CD14-positive monocyte (primary cell): ENCODE results near the gene CREB3L1. TPM values are rescaled to one million over a fixed set of nuclear protein-coding genes. Genes with fewer than 3 reads are reported as not detected.
A peak's percentile ranks its signal among the peaks of the same experiment; 100 is the strongest.

Experiments
- DNase-seq, 3 donors: peaks; one replicate each; pipeline ENCODE4 v3.0.0-alpha.2; 2011 to 2022
- H2AFZ ChIP-seq: 2 replicates; pipeline ENCODE4 v1.6.0; 2012; ENCODE audit warnings: mild to moderate bottlenecking, low read depth, low read length, inconsistent platforms; ENCODE audit not compliant: insufficient read depth, poor library complexity, severe bottlenecking
- H3K27ac ChIP-seq, 2 donors: 1 replicate in 1 of 2; 2 replicates in 1 of 2; pipeline ENCODE4 v1.5.1; 2012 to 2013; ENCODE audit warnings: low read length in 2 of 2, control low read depth in 1 of 2, inconsistent platforms in 1 of 2, low read depth in 1 of 2, mild to moderate bottlenecking in 1 of 2
- H3K27me3 ChIP-seq, 2 donors: one replicate each; pipeline versions ENCODE4 v1.6.0 to v1.6.1; 2011 to 2013; ENCODE audit warnings: low read length in 2 of 2; ENCODE audit not compliant: control insufficient read depth in 2 of 2, insufficient read depth in 2 of 2
- H3K36me3 ChIP-seq, 2 donors: replicated peaks in 1 of 2; 1 replicate in 1 of 2; 2 replicates in 1 of 2; pipeline versions ENCODE4 v1.5.1 to v1.6.1; 2012 to 2013; ENCODE audit warnings: low read length in 2 of 2, control low read depth in 1 of 2, inconsistent platforms in 1 of 2, mild to moderate bottlenecking in 1 of 2; ENCODE audit not compliant: insufficient read depth in 2 of 2, control insufficient read depth in 1 of 2
- H3K4me1 ChIP-seq, 2 donors: 1 replicate in 1 of 2; 2 replicates in 1 of 2; pipeline versions ENCODE4 v1.5.1 to v1.6.1; 2012 to 2013; ENCODE audit warnings: low read length in 2 of 2, control low read depth in 1 of 2, inconsistent platforms in 1 of 2, mild to moderate bottlenecking in 1 of 2, moderate library complexity in 1 of 2; ENCODE audit not compliant: insufficient read depth in 2 of 2, control insufficient read depth in 1 of 2
- H3K4me2 ChIP-seq: replicated peaks from 2 replicates; pipeline ENCODE3; 2012; ENCODE audit warnings: low read length, moderate library complexity, mild to moderate bottlenecking; ENCODE audit not compliant: poor library complexity, severe bottlenecking; ENCODE audit errors: extremely low read depth
- H3K4me3 ChIP-seq, 3 experiments: fragments of 200-600 bp in 1 of 3; sonication (generic) in 1 of 3; replicated peaks in 1 of 3; 1 replicate in 2 of 3; 2 replicates in 1 of 3; pipeline ENCODE4 v1.5.1; 2011 to 2013; ENCODE audit warnings: low read length in 3 of 3, mild to moderate bottlenecking in 3 of 3, control low read depth in 2 of 3, low read depth in 2 of 3, inconsistent platforms in 1 of 3, moderate library complexity in 1 of 3
- H3K79me2 ChIP-seq: 2 replicates; pipeline ENCODE4 v1.6.0; 2012; ENCODE audit warnings: mild to moderate bottlenecking, control low read depth, inconsistent platforms, low read length, moderate library complexity; ENCODE audit not compliant: insufficient read depth
- H3K9ac ChIP-seq: 2 replicates; pipeline ENCODE4 v1.6.0; 2017; ENCODE audit warnings: low read length, mild to moderate bottlenecking; ENCODE audit not compliant: insufficient read depth, poor library complexity, severe bottlenecking
- H3K9me3 ChIP-seq, 2 donors: replicated peaks in 1 of 2; 1 replicate in 1 of 2; 2 replicates in 1 of 2; pipeline versions ENCODE4 v1.5.1 to v1.6.1; 2012 to 2013; ENCODE audit warnings: low read length in 2 of 2, control low read depth in 1 of 2; ENCODE audit not compliant: control insufficient read depth in 1 of 2, insufficient read depth in 1 of 2
- H4K20me1 ChIP-seq: 2 replicates; pipeline ENCODE4 v1.6.0; 2012; ENCODE audit warnings: mild to moderate bottlenecking, low read length, control low read depth, moderate library complexity; ENCODE audit not compliant: insufficient read depth
- H3K27ac Mint-ChIP-seq, 7 donors: one replicate each; pipeline ENCODE4 v1.8.0; 2020; ENCODE audit warnings: mild to moderate bottlenecking in 7 of 7, mixed read lengths in 7 of 7, moderate library complexity in 6 of 7, inconsistent platforms in 2 of 7
- H3K27me3 Mint-ChIP-seq, 3 donors: one replicate each; pipeline ENCODE4 v1.8.0; 2021 to 2022; ENCODE audit warnings: low read depth in 3 of 3, mild to moderate bottlenecking in 3 of 3, mixed read lengths in 3 of 3, moderate library complexity in 3 of 3, inconsistent platforms in 1 of 3
- H3K36me3 Mint-ChIP-seq, 2 donors: one replicate each; pipeline ENCODE4 v1.8.0; 2020; ENCODE audit warnings: mixed read lengths in 2 of 2, inconsistent platforms in 1 of 2, mild to moderate bottlenecking in 1 of 2
- H3K4me1 Mint-ChIP-seq: one replicate; pipeline ENCODE4 v1.8.0; 2020; ENCODE audit warnings: mild to moderate bottlenecking, mixed read lengths
- H3K4me3 Mint-ChIP-seq, 2 donors: one replicate each; pipeline ENCODE4 v1.8.0; 2020; ENCODE audit warnings: mild to moderate bottlenecking in 2 of 2, mixed read lengths in 2 of 2, moderate library complexity in 1 of 2
- H3K9me3 Mint-ChIP-seq, 7 donors: one replicate each; pipeline ENCODE4 v1.8.0; 2020 to 2022; ENCODE audit warnings: mixed read lengths in 7 of 7, mild to moderate bottlenecking in 6 of 7, moderate library complexity in 6 of 7, inconsistent platforms in 2 of 7
- WGBS: methylation state at CpG from one replicate; pipeline ENCODE4 v1.1.5; 2013; ENCODE audit warnings: missing lambda C conversion rate; ENCODE audit not compliant: insufficient coverage; 5-methylcytosine and 5-hydroxymethylcytosine counted together
- intact Hi-C, 2 donors: fragments of 100-400 bp; cut with micrococcal nuclease; formaldehyde crosslinking; loops; one replicate each; pipeline versions ENCODE4 v1.15.0 to v1.15.1; 2023
- polyA plus RNA-seq, 3 donors: library from polyadenylated mRNA; depleted of rRNA in 1 of 3; unstranded in 2 of 3; stranded (reverse) in 1 of 3; fragments of 300-500 nt in 2 of 3; fragments of >200 nt in 1 of 3; fragmentation: Illumina TruSeq in 2 of 3; gene quantifications; 1 replicate in 2 of 3; 2 replicates in 1 of 3; pipeline ENCODE4 v1.2.3, GENCODE V29; 2012 to 2021
- TF ChIP-seq, protein P1 (sequence below): fragments of 200-600 bp; IDR thresholded peaks from one replicate; pipeline ENCODE4 v1.8.0; 2022; ENCODE audit warnings: antibody characterized with exemption, mild to moderate bottlenecking

CREB3L1 gene
- polyA plus RNA-seq, 3 donors: not detected

DNA sequence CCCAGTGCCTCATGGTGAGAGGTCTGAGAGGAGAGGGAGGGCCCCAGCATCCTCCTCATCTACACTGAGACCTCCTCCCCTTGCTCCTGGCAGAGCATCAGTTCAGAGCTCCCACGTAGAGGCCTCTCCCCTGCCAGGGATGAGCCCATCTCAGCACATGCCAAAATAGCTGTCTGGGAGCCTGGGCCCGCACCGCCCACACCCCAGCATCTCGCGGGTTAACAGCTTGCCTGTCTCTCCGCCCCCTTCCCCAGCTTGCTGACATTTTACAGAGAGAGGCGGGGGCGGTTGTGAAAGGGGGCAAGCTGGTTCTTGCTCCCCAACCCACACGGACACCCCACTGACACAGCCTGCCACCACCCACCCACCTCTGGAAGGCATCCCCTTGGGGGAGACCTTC is 76.2 kb downstream of the CREB3L1 start:
- Histone ChIP-seq H3K4me3 (no peak overlapping the region), H3K4me2 (no peak overlapping the region), H3K27me3 (no peaks in the 10 kb centered on the region), H3K27ac (peak overlapping the region; percentile 25 to 70), H3K4me1 (peaks cover 72 to 91% of the 10 kb centered on the region in 2 donors), H4K20me1 (peaks cover 100% of the 10 kb centered on the region), H3K79me2 (peaks cover 100% of the 10 kb centered on the region), H3K9me3 (no peaks in the 10 kb centered on the region), H3K36me3 (peaks cover 23 to 51% of the 10 kb centered on the region in 2 donors), H2AFZ (no peak overlapping the region), H3K9ac (no peak overlapping the region)
- Mint-ChIP-seq H3K9me3 (no peaks in the 10 kb centered on the region), H3K36me3 (peaks cover 22 to 64% of the 10 kb centered on the region in 2 donors), H3K4me1 (peaks cover 85% of the 10 kb centered on the region), H3K4me3 (no peak overlapping the region), H3K27ac (peak overlapping the region; percentile 6 to 92 (median 38)), H3K27me3 (no peaks in the 10 kb centered on the region)
- intact Hi-C loops: loop anchor here in 1 of 2 donors (2.0 kb wide), 1 partner anchor 13 kb away; no protein-coding TSS in a partner anchor
- TF ChIP-seq, protein P1, sequence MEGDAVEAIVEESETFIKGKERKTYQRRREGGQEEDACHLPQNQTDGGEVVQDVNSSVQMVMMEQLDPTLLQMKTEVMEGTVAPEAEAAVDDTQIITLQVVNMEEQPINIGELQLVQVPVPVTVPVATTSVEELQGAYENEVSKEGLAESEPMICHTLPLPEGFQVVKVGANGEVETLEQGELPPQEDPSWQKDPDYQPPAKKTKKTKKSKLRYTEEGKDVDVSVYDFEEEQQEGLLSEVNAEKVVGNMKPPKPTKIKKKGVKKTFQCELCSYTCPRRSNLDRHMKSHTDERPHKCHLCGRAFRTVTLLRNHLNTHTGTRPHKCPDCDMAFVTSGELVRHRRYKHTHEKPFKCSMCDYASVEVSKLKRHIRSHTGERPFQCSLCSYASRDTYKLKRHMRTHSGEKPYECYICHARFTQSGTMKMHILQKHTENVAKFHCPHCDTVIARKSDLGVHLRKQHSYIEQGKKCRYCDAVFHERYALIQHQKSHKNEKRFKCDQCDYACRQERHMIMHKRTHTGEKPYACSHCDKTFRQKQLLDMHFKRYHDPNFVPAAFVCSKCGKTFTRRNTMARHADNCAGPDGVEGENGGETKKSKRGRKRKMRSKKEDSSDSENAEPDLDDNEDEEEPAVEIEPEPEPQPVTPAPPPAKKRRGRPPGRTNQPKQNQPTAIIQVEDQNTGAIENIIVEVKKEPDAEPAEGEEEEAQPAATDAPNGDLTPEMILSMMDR: no peak
- no peak for DNase-seq
- 74% methylated on average over 4 of the region's 9 CpGs for WGBS

- intact Hi-C loops: no loop called here
- H3K9ac ChIP-seq: peak overlapping the region; percentile 60
- H3K79me2 ChIP-seq: peaks cover 100% of the 10 kb centered on the region
- Mint-ChIP-seq H3K4me1 (peaks cover 74% of the 10 kb centered on the region), H3K27me3 (no peaks in the 10 kb centered on the region), H3K27ac (peak overlapping the region; percentile 82 to 96 (median 89)), H3K9me3 (no peaks in the 10 kb centered on the region), H3K36me3 (peaks cover 15 to 37% of the 10 kb centered on the region in 2 donors), H3K4me3 (peak overlapping the region in 1 of 2 donors; percentile 43)
- peak overlapping the region; percentile 46 for H3K4me2 ChIP-seq
- peak overlapping the region; percentile 45 to 86 for H3K27ac ChIP-seq
- 0% methylated on average over 3 of the region's 7 CpGs for WGBS
- H4K20me1 ChIP-seq: peaks cover 98% of the 10 kb centered on the region
- H2AFZ ChIP-seq: no peak overlapping the region
- DNase-seq: peak; percentile 71 to 84 (median 82)
- peaks cover 62 to 90% of the 10 kb centered on the region in 2 donors for H3K4me1 ChIP-seq
- H3K36me3 ChIP-seq: peaks cover 12 to 30% of the 10 kb centered on the region in 2 donors
- TF ChIP-seq, protein P1: no peak
- H3K4me3 ChIP-seq: peak overlapping the region in 1 of 3 experiments; percentile 45
- no peaks in the 10 kb centered on the region for H3K9me3 ChIP-seq
- H3K27me3 ChIP-seq: no peaks in the 10 kb centered on the region
These were observed 79.5 kb downstream of the CREB3L1 start for GRCh38 chr11:46356924-46357482.
